ENCODE results near the gene CD33.
"Not testable (repeated sequence)": the region's sequence is repeated elsewhere in the genome, so short reads cannot be mapped to it uniquely, and the experiment has no call there.

CD33 gene

GRCh38 chr19:51210874-51211361, 14.0 kb upstream of the CD33 start:
- DNase-seq = not testable (repeated sequence)

DNA sequence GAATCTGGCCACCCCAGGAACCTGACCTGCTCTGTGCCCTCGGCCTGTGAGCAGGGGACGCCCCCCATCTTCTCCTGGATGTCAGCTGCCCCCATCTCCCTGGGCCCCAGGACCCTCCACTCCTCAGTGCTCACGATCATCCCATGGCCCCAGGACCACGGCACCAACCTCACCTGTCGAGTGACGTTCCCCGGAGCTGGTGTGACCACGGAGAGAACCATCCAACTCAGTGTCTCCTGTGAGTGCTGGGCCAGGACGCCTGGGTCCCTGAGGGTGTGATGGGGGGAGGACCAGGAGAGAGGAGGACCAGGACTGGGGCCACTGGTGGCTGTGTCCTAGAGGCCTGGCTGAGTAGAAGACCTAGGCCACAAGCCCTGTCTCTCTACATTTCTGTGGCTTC, 13.0 kb upstream of the CD33 start:
- DNase-seq = no peak

DNA sequence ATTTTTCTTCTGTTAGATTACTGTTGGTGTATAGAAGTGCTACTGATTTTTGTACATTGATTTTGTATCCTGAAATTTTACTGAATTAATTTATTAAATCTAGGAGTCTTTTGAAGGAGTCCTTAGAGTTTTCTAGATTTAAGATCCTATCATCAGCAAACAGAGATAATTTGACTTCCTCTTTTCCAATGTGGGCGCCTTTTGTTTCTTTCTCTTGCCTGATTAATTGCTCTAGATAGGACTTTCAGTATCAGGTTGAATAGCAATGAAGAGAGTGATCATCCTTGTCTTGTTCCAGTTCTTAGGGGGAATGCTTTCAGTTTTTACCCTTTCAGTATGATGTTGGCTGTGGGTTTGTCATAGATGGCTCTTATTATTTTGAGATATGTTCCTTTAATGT, 5.6 kb upstream of the CD33 start:
- DNase-seq = no peak

DNA sequence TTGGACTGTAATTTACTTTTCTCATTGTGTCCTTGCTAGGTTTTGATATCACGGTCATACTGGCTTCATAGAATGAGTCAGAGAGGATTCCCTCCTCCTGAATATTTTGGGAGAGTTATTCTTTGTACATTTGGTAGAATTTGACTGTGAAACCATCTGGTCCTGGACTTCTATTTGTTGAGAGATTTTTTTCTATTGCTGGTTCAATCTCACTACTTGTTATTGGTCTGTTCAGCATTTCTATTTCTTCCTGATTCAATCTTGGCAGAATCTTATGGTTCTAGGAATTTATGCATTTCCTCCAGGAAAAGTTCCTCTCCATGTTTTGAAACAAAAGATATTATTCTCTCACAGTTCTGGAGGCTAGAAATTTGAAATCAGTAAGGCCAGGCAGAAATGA, 4.9 kb upstream of the CD33 start:
- no peak for DNase-seq

- no peak for DNase-seq
These were observed 3.9 kb upstream of the CD33 start for GRCh38 chr19:51220996-51221395.

DNA sequence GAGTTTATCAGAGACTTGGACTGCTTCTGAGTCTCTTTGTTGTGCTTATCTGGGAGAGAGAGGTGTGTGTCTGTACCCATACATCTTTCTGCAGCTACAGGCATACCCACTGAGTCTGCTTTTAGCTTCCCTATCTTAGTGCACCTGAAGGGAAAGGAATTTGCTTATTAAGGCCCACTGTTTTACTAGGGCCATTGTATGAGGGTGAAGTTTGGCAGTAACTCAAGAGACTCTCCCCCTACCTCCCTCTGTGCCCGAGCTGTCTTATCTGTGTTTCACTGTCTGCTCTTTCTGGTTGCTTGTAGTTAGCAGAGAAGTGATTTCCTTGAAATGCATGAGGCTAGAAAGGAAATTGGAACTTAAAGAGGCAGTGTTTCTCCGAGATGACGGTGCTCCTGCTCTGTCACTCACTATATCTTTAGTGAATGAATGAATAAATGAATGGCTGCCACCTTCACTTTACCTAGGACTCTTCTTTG, 678 bp upstream of the CD33 start:
- no peak for DNase-seq

DNA sequence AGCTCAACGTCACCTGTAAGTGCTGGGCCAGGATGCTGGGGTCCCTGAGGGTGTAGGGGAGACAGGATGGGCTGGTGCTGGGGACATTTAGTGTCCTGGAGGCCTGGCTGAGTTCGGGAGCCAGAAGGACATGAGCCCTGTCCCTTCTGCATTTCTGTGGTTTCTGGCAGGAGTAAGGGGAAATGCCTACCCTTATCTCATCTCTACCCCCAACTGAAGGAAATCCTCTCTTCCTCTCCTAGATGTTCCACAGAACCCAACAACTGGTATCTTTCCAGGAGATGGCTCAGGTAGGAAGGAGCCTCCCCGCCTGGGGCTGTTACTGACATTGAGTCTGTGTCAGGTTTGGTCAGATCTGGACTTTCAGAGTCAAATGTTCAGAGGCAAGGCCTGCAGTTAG, 1.2 kb downstream of the CD33 start:
- no peak for DNase-seq

DNA sequence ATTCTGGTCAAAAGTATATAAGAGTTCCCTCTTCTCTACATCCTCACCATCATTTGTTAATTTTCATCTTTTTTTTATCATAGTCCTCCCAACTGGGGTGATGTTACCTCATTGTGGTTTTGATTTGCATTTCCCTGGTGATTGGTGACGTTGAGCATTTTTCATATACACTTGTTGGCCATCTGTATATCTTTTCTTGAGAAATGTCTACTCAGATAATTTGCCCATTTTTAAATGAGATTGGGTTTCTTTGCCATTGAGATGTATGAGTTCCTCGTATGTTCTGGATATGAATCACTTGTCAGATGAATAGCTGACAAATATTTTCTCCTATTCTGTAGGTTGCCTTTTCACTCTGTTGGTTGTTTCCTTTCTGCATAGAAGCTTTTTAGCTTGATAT, 2.4 kb downstream of the CD33 start:
- no peak for DNase-seq

GRCh38 chr19:51227966-51228365, 3.1 kb downstream of the CD33 start:
- DNase-seq = no peak

DNA sequence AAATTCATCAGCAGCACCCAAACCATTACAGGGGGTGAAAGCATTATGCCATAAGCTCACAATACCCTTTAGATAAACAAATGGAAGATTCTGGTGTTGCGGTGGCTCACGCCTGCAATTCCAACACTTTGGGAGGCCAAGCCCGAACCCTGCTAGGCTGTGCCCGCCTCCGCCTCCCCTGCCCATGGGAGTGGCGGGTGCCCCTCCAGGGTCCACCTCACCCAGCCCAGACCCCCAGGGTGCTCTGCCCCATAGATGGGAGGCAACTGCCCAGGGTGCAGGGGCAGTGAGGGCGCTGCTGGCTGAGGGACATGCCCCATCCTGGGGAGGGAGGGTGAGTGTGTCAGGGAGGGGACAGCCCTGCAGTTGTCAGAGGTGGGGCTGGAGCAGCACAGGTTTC, 16.0 kb downstream of the CD33 start:
- no peak for DNase-seq

- DNase-seq = no peak
These were observed 18.2 kb downstream of the CD33 start for GRCh38 chr19:51242881-51243630.

DNA sequence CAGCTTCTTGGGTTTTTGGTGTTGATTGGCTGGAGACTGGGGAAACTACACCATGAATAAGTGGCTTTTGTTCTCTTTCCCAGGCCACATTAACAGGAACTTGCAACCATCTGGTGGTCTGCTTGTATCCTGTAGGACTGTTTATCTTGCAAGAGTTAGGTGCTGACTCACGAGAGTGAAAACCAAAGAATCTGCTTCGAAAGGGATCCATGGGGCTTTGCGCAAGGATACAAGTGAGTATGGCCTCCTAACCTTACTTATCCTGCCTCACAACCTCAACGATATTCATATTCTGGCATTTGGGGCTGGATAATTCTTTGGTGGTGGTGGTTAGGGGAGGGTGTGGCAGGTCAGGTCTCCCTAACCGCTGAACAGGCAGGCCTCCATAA, 21.3 kb downstream of the CD33 start:
- DNase-seq = no peak

DNA sequence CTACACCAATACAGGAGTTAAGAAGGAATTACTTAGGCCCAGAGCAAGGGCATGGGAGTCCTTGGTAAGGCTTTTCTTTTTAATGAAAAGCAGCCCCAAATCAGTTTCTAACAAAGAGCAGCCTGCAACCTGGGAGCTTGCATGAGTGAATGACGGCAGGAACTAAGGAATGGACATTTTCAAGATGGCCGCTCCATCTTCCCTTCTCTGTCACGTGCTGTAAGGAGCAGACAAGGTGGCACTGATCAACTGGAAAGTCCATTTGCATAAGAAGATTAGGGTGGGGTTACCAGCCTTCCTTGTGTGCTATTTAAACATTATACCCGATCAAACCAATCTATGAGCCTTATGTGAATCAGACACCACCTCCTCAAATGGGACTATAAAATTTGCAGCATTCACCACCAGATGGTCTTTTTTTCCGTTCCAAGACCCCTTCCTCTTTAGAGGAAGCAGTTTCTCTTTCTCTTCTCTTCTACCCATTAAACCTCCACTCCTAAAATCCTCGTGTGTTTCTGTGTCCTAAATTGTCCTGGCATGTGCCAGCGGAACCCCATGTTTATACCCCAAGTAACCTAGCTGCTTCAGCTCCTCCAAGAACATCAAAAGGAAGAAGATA, 23.2 kb downstream of the CD33 start:
- no peak for DNase-seq

DNA sequence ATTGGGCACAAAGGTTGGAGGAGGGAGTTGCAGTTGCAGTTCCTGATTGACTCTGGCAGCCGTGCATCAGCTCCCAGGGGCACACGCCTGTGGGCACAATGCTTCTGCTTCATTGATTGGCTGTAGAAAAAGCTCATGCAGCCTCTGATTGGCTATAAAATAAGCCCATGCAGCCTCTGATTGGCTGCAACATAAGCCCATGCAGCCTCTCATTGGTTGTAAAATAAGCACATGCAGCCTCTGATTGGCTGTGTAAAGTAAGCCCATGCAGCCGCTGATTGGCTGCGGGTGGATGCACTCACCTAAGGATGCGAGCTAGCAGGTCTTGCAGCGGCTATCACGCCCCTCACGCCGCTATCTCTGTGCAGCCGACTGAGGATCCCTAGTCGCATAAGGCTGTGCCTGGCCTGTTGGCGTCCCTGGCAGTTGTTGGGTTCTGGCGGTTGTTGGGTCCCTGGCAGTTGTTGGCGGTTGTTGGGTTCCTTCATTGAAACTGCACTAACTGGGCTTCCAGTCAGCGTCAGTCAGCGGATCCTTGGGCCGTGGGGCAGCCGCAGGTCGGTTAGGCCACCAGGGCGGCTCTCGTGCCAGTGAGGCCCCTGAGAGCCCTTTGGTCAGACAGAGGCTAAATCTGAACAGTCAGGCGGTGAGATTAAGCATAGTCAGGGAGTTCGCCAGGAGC, 26.0 kb downstream of the CD33 start, which contains the start of gene SIGLECL1:
Gene SIGLECL1, plus strand, starts transcription at position 295 of the 682 bp plus-strand sequence. CDS start 12,993 bp downstream, outside the sequence.
- DNase-seq = no peak

DNA sequence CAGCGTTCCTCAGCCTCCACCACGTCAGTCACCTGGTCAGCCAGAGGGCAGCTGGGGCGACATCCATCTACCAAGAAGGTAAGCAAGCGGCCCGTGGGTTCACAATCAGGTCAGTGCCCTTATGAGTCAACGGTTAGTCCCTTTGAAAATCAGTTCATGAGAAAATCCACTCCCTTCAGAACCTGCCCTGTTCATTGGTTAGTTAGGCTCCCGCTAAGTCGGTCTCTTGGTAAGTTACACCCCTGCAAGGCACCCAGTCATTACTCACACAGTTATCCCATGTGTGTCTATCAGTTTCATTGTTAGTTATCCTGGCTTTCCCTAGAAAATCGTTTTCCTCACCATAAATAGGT, 26.6 kb downstream of the CD33 start:
- DNase-seq = no peak

DNA sequence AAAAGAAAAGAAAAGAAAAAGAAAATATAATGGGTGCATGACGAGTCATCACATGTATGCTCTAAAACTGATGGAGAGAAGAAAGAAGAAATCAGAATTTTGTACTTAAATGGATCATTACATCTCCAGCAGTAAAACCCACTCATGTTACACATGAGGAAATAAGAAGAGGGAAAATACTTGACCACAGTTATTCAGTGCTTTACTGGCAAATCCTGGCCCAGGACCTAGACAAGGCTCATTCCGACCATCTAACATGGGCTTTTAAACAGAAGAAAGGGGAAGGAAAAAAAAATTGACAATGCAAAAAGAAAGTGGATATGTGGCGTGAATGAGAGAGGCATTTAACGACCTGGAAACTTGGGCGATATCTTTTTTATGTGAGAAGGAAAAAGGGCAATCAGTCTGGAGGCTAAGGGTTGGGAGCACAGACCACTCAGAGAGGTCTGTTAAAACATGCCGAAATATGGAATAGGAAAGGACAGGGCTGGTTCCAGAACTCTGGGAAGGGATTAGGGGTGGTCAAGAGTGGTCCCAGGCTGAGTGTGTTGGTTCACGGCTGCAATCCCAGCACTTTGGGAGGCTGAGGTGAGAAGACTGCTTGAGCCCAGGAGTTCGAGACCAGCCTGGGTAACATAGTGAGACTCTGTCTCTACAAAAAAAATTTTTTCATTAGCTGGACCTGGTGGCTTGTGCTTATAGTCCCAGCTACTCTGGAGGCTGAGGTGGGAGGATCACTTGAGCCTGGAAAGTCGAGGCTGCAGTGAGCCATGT, 27.6 kb downstream of the CD33 start:
- no peak for DNase-seq

DNA sequence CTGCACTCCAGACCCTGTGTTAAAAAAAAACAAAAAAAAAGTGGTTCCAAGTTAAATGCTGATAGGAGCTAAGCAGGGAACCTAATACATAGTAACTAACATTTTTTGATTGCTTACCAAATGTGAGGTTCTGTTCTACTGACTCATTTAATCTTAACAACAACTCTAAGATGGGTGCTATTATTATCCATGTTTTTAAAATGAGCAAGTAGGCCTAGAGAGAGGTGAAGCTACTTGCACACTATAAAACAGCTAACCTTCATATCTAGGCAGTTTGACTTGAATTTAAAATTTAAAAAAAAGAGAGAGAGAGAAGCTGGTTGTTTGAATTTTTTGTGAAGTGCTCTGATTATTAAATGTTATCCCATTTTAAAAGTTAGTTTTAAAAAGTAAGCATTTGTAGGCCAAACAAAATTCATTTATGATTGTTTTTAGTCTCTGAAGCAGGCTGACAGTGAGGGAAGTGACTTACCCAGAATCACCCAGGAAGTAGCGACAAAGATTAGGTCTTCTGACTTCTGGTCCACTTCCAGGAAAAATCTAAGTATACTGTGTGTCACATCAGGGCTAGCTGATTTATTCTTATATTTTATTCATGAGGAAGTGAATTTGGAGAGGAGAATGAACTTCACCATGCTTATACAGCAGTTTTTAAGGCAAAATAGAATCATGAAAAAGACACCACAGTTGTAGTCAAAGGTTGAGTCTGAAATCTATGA, 28.4 kb downstream of the CD33 start:
- DNase-seq = no peak

- DNase-seq = no peak
These were observed 31.3 kb downstream of the CD33 start for GRCh38 chr19:51256155-51256625.

- no peak for DNase-seq
These were observed 32.6 kb downstream of the CD33 start for GRCh38 chr19:51257471-51257870.

DNA sequence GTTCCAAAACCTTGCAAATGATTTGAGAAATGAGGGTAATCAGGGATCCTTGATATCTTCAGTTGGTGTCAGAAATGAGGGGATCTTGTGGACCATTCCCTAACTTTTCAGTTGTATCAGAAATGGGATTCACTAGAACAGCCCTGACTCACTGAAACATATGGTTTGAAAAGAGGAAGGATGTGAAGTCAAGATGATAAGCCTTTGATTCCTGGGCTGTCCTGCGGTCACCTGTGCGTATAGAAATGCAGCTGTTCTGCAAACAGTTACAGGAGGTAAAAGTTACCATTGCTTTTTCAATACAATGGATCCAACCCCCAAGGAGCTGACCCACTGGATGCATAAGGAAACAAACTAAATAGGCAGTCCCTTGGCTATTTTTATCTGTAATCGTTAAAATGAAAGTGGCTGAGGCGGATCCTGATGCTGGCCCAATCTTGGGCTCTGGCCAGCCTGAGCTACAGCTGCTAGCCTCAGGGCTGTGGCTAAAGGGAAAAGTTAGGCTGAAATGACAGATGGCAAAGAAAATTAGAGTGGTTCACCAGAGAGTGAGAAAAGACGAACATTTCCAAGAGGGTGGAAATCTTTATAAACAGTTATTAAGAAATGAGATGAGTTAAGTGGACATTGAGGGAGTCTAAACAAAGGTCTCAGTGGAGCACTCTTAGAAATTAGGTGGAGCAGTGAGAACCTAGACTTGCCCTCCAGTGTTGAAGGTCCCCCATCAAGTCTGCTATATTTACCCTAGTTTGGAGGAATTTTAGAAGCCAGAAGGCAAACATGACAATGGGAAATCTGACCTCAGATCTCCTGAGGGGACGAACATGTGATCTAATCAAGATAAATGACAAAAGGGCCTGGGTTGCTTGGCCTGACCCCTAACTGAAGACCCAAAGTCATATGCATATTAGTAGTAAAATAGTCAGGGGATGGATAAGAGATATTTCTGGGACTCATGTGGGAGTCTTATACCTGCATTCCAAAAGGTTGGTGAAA, 33.6 kb downstream of the CD33 start:
- DNase-seq = no peak

All from DMS53 (cell line).